Ovary (tissue), 9 donors: ENCODE measurements around the gene CYP1A1. TPM values are rescaled to one million over a fixed set of nuclear protein-coding genes. Genes with fewer than 3 reads are reported as not detected.

ENCODE experiments used
- DNase-seq, 5 donors: peaks; one replicate each; pipeline ENCODE4 v3.0.0-alpha.2; 2019 to 2020
- H3K27ac ChIP-seq, 2 donors: fragments of 200-600 bp; one replicate each; pipeline versions ENCODE4 v1.5.1 to v1.8.0; 2019 to 2022
- H3K27me3 ChIP-seq: fragments of 200-600 bp; one replicate; pipeline ENCODE4 v1.8.0; 2022
- H3K36me3 ChIP-seq: fragments of 200-600 bp; sonication (generic); one replicate; pipeline ENCODE4 v1.5.1; 2019
- H3K4me1 ChIP-seq: one replicate; pipeline ENCODE4 v1.8.1; 2013; ENCODE audit warnings: mild to moderate bottlenecking, moderate library complexity; ENCODE audit not compliant: insufficient read depth
- H3K4me3 ChIP-seq: fragments of 200-600 bp; sonication (generic); one replicate; pipeline ENCODE4 v1.5.1; 2017
- H3K9me3 ChIP-seq, 2 donors: fragments of 200-600 bp in 1 of 2; sonication (generic) in 1 of 2; one replicate each; pipeline versions ENCODE4 v1.5.1 to v1.8.1; 2013 to 2019; ENCODE audit warnings: mild to moderate bottlenecking in 1 of 2, moderate library complexity in 1 of 2
- CTCF ChIP-seq, 3 donors: fragments of 450-650 bp in 2 of 3; fragments of 200-600 bp in 1 of 3; IDR thresholded peaks; one replicate each; pipeline versions ENCODE4 v1.5.1 to v1.8.0; 2016 to 2022; ENCODE audit warnings: antibody characterized with exemption in 3 of 3, mild to moderate bottlenecking in 1 of 3
- EP300 ChIP-seq: sonication (generic); formaldehyde crosslinking; IDR thresholded peaks from one replicate; pipeline ENCODE4 v1.6.1; 2017; ENCODE audit warnings: antibody characterized with exemption
- POLR2A ChIP-seq: fragments of 450-650 bp; IDR thresholded peaks from one replicate; pipeline ENCODE4 v1.6.1; 2017; ENCODE audit warnings: antibody characterized with exemption, mild to moderate bottlenecking, moderate library complexity
- WGBS, 3 donors: extraction: QIAGEN DNeasy Blood & Tissue Kit in 1 of 3; methylation state at CpG; one replicate each; pipeline versions ENCODE4 v1.1.5 to v1.1.7; 2013 to 2017; 5-methylcytosine and 5-hydroxymethylcytosine counted together
- intact Hi-C, 4 donors: fragments of 100-400 bp; cut with DNase I; formaldehyde crosslinking; loops; one replicate each; pipeline versions ENCODE4 v1.11.0 to v1.15.1; 2022 to 2023
- polyA plus RNA-seq, 2 donors: library from polyadenylated mRNA; stranded (reverse); fragments of 200-250 nt in 1 of 2; fragments of 350-450 nt in 1 of 2; fragmentation: Illumina TruSeq in 1 of 2; extraction: RNeasy Lipid Tissue Mini Kit (QIAGEN cat#74804) in 1 of 2; gene quantifications; one replicate each; pipeline ENCODE4 v1.2.3, GENCODE V29; 2013 to 2014
- total RNA-seq, 7 donors: library from RNA; depleted of rRNA in 2 of 7; stranded (reverse); fragments of >200 nt in 2 of 7; fragmentation: NEBNext Ultra II Directional in 3 of 7; extraction: Animal tissue kit (Norgen Biotek cat#: 25700) in 3 of 7; gene quantifications; one replicate each; pipeline versions ENCODE4 v1.1.0 to v1.2.4, GENCODE V29; 2016 to 2023
- donor health status: DM: no; HTN: no; CAD: no; lungs with moderate emphysema.
- donor health status: DM: no; HTN: no; CAD: no.
- donor health status: Bipolar disorder and iron deficiency.
- donor health status: DM: yes; HTN: yes; CAD: no.
- donor health status: DM: no; HTN: no; CAD: no.
- donor health status: DM: yes; HTN: yes; CAD: no.

CYP1A1 gene
- total and polyA plus RNA-seq, 9 donors: 0.10 to 1.6 (median 0.96) TPM; not detected in 6

GRCh38 chr15:74763416-74763815, 38.1 kb upstream of the CYP1A1 start:
- TF ChIP-seq EP300: no peak
- no peak for TF ChIP-seq POLR2A
- no peak for TF ChIP-seq CTCF (IDR thresholded peaks at IDR 0.05)
- Histone ChIP-seq H3K36me3 (no peaks in the 10 kb centered on the region), H3K27ac (no peak overlapping the region), H3K27me3 (no peaks in the 10 kb centered on the region), H3K4me3 (no peak overlapping the region), H3K9me3 (no peaks in the 10 kb centered on the region), H3K4me1 (no peaks in the 10 kb centered on the region)
- WGBS, 3 donors: 81 to 91% (median 83%) methylated on average over 15 of the region's 15 CpGs
- DNase-seq: no peak
- intact Hi-C loops: loop anchor here in 3 of 4 donors (10.0 kb wide), 2 partner anchors 379 to 389 kb away; no protein-coding TSS in a partner anchor

- Histone ChIP-seq H3K9me3 (no peaks in the 10 kb centered on the region), H3K4me1 (no peaks in the 10 kb centered on the region), H3K4me3 (no peak overlapping the region), H3K27ac (no peak overlapping the region), H3K27me3 (no peaks in the 10 kb centered on the region), H3K36me3 (no peaks in the 10 kb centered on the region)
- intact Hi-C loops: loop anchor here in 3 of 4 donors (10.0 kb wide), 2 partner anchors 378 to 388 kb away; no protein-coding TSS in a partner anchor
- no peak for TF ChIP-seq CTCF (IDR thresholded peaks at IDR 0.05)
- TF ChIP-seq POLR2A: no peak
- TF ChIP-seq EP300: no peak
- no peak for DNase-seq
- 38 to 43% (median 41%) methylated on average over 6 of the region's 6 CpGs for WGBS, 3 donors
Measured at GRCh38 chr15:74762791-74763150, 37.4 kb upstream of the CYP1A1 start.

- Histone ChIP-seq H3K27me3 (no peaks in the 10 kb centered on the region), H3K9me3 (no peaks in the 10 kb centered on the region), H3K4me3 (no peak overlapping the region), H3K4me1 (no peaks in the 10 kb centered on the region), H3K27ac (no peak overlapping the region), H3K36me3 (no peaks in the 10 kb centered on the region)
- TF ChIP-seq CTCF (IDR thresholded peaks at IDR 0.05) (no peak), POLR2A (no peak), EP300 (no peak)
- 85 to 89% (median 86%) methylated on average over 8 of the region's 8 CpGs for WGBS, 3 donors
- DNase-seq: no peak
- intact Hi-C loops: no loop called here
Measured at GRCh38 chr15:74758736-74759135, 33.4 kb upstream of the CYP1A1 start.

GRCh38 chr15:74754593-74755215, 29.4 kb upstream of the CYP1A1 start:
- Histone ChIP-seq H3K4me3 (no peak overlapping the region), H3K36me3 (no peaks in the 10 kb centered on the region), H3K9me3 (no peaks in the 10 kb centered on the region), H3K27me3 (no peaks in the 10 kb centered on the region), H3K27ac (no peak overlapping the region), H3K4me1 (no peaks in the 10 kb centered on the region)
- intact Hi-C loops: no loop called here
- no peak for DNase-seq
- WGBS, 3 donors: 66 to 77% (median 73%) methylated on average over 20 of the region's 20 CpGs
- TF ChIP-seq EP300: no peak
- no peak for TF ChIP-seq CTCF (IDR thresholded peaks at IDR 0.05)
- no peak for TF ChIP-seq POLR2A
